CD4-positive, alpha-beta T cell (primary cell): ENCODE measurements around the gene PACSIN3. TPM values are rescaled to one million over a fixed set of nuclear protein-coding genes. Genes with fewer than 3 reads are reported as not detected.

Experiments used
- ATAC-seq: fragments of 200-7000 bp; cut with Tn5 transposase; one replicate; pipeline ENCODE4 v1.10.0; 2022; ENCODE audit warnings: mild to moderate bottlenecking; ENCODE audit not compliant: poor library complexity
- CTCF ChIA-PET: fragments of 350-600 bp; sonication (Branson Sonifier 250); formaldehyde crosslinking; loops from one replicate; lab custom pipeline; 2021; ENCODE audit warnings: antibody characterized with exemption, inconsistent platforms; lab: Charles Lee
- POLR2A ChIA-PET: fragments of 350-600 bp; sonication (Branson Sonifier 250); formaldehyde crosslinking; loops from one replicate; lab custom pipeline; 2021; ENCODE audit warnings: antibody characterized with exemption, inconsistent platforms; lab: Charles Lee
- DNase-seq, 14 experiments: peaks; one replicate each; pipeline ENCODE4 v3.0.0-alpha.2; 2013 to 2020; ENCODE audit warnings: mixed read lengths in 2 of 14
- H3K27ac ChIP-seq, 2 donors: one replicate each; pipeline versions ENCODE4 v1.5.1 to v1.7.0; 2013; ENCODE audit warnings: low read length in 2 of 2, low read depth in 1 of 2, mild to moderate bottlenecking in 1 of 2
- H3K27me3 ChIP-seq, 2 experiments: 1 replicate in 1 of 2; 2 replicates in 1 of 2; pipeline versions ENCODE4 v1.6.1 to v1.7.0; 2013; ENCODE audit warnings: low read length in 2 of 2, control low read depth in 1 of 2, mild to moderate bottlenecking in 1 of 2, moderate library complexity in 1 of 2; ENCODE audit not compliant: insufficient read depth in 2 of 2, control insufficient read depth in 1 of 2
- H3K36me3 ChIP-seq: one replicate; pipeline ENCODE4 v1.6.1; 2013; ENCODE audit warnings: low read length, control low read depth; ENCODE audit not compliant: insufficient read depth
- H3K4me1 ChIP-seq: one replicate; pipeline ENCODE4 v1.6.1; 2013; ENCODE audit warnings: low read length, control low read depth; ENCODE audit not compliant: insufficient read depth
- H3K4me3 ChIP-seq: one replicate; pipeline ENCODE4 v1.5.1; 2013; ENCODE audit warnings: mild to moderate bottlenecking, low read length, moderate library complexity
- H3K9me3 ChIP-seq, 2 experiments: 1 replicate in 1 of 2; 2 replicates in 1 of 2; pipeline versions ENCODE4 v1.6.1 to v1.7.0; 2013; ENCODE audit warnings: low read length in 2 of 2, mild to moderate bottlenecking in 2 of 2, control low read depth in 1 of 2, moderate library complexity in 1 of 2; ENCODE audit not compliant: control insufficient read depth in 1 of 2, insufficient read depth in 1 of 2
- H3K27ac Mint-ChIP-seq: one replicate; pipeline ENCODE4 v1.8.0; 2020; ENCODE audit warnings: mixed read lengths
- H3K27me3 Mint-ChIP-seq: one replicate; pipeline ENCODE4 v1.8.0; 2021; ENCODE audit warnings: mixed read lengths
- H3K36me3 Mint-ChIP-seq: one replicate; pipeline ENCODE4 v1.8.0; 2021; ENCODE audit warnings: low read depth, mixed read lengths
- H3K4me1 Mint-ChIP-seq: one replicate; pipeline ENCODE4 v1.8.0; 2021; ENCODE audit warnings: low read depth, mixed read lengths
- H3K4me3 Mint-ChIP-seq: one replicate; pipeline ENCODE4 v1.8.0; 2020; ENCODE audit warnings: mild to moderate bottlenecking, mixed read lengths
- H3K9me3 Mint-ChIP-seq: one replicate; pipeline ENCODE4 v1.8.0; 2020; ENCODE audit warnings: mixed read lengths
- intact Hi-C, 2 experiments: fragments of 100-400 bp; cut with DNase I in 1 of 2; cut with micrococcal nuclease in 1 of 2; formaldehyde crosslinking; loops; one replicate each; pipeline versions ENCODE4 v1.15.1 to v1.9.0; 2023 to 2025; cut with DNase I, micrococcal nuclease
- total RNA-seq, 174 experiments: library from RNA in 2 of 174; stranded (reverse) in 2 of 174; gene quantifications; one replicate each; pipeline ENCODE4 v1.2.3 and lab custom pipeline; 2021 to 2026
- TF ChIP-seq, protein P1 (sequence below): fragments of 200-600 bp; IDR thresholded peaks from one replicate; pipeline ENCODE4 v1.8.0; 2022; ENCODE audit warnings: antibody characterized with exemption, mild to moderate bottlenecking

The PACSIN3 gene
- total RNA-seq, 2 experiments from 2014 or later = 0.27 TPM; not detected in 1

DNA sequence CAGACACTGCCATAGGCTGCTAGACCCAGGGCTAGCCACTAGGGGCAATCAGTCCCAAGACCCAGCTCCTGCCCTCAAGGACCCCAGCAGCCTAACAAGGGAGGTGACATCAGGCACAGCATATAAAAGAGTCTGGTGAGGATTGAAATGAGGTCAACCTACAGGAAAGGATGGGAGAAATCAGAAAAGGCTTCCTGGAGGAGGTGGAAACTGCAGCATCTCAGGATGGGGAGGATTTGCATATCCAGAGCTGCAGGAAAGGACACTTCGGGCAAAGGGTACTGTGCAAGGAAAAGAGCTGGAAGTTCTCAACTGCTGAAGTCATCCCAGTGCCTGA, 6.6 kb downstream of the PACSIN3 start:
- Histone ChIP-seq H3K4me1 (peaks cover 40% of the 10 kb centered on the region), H3K9me3 (peaks cover 0 to under 1% of the 10 kb centered on the region in 2 experiments), H3K36me3 (peaks cover 8% of the 10 kb centered on the region), H3K27me3 (peaks cover 15 to 17% of the 10 kb centered on the region in 2 experiments), H3K4me3 (no peak overlapping the region), H3K27ac (no peak overlapping the region)
- peaks cover 23% of the 10 kb centered on the region for H3K27me3 Mint-ChIP-seq
- TF ChIP-seq, protein P1, sequence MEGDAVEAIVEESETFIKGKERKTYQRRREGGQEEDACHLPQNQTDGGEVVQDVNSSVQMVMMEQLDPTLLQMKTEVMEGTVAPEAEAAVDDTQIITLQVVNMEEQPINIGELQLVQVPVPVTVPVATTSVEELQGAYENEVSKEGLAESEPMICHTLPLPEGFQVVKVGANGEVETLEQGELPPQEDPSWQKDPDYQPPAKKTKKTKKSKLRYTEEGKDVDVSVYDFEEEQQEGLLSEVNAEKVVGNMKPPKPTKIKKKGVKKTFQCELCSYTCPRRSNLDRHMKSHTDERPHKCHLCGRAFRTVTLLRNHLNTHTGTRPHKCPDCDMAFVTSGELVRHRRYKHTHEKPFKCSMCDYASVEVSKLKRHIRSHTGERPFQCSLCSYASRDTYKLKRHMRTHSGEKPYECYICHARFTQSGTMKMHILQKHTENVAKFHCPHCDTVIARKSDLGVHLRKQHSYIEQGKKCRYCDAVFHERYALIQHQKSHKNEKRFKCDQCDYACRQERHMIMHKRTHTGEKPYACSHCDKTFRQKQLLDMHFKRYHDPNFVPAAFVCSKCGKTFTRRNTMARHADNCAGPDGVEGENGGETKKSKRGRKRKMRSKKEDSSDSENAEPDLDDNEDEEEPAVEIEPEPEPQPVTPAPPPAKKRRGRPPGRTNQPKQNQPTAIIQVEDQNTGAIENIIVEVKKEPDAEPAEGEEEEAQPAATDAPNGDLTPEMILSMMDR = peak; percentile 34
- peak in 8 of 14 experiments; percentile 21 to 71 (median 36) for DNase-seq
- intact Hi-C loops = loop anchor here in 1 of 2 experiments (5.0 to 10.0 kb wide), 8 partner anchors 68 to 668 kb away; partner anchors contain the start of genes ACP2, ARHGAP1, CELF1 and FNBP4
- peaks cover 16% of the 10 kb centered on the region for H3K36me3 Mint-ChIP-seq
- H3K4me3 Mint-ChIP-seq = peak overlapping the region; percentile 14
- no peak for ATAC-seq
- peaks cover 33% of the 10 kb centered on the region for H3K4me1 Mint-ChIP-seq
- H3K27ac Mint-ChIP-seq = peak overlapping the region; percentile 37
- ChIA-PET CTCF (interaction anchor here (0.8 to 3.1 kb wide), 5 partner anchors 10 to 374 kb away, joined by 3 to 13 read pairs (median 5); no protein-coding TSS in a partner anchor), POLR2A (interaction anchor here (3.8 kb wide), 1 partner anchor 35 kb away, joined by 47 read pairs; the partner anchor contains the start of gene DDB2)
- no peaks in the 10 kb centered on the region for H3K9me3 Mint-ChIP-seq

DNA sequence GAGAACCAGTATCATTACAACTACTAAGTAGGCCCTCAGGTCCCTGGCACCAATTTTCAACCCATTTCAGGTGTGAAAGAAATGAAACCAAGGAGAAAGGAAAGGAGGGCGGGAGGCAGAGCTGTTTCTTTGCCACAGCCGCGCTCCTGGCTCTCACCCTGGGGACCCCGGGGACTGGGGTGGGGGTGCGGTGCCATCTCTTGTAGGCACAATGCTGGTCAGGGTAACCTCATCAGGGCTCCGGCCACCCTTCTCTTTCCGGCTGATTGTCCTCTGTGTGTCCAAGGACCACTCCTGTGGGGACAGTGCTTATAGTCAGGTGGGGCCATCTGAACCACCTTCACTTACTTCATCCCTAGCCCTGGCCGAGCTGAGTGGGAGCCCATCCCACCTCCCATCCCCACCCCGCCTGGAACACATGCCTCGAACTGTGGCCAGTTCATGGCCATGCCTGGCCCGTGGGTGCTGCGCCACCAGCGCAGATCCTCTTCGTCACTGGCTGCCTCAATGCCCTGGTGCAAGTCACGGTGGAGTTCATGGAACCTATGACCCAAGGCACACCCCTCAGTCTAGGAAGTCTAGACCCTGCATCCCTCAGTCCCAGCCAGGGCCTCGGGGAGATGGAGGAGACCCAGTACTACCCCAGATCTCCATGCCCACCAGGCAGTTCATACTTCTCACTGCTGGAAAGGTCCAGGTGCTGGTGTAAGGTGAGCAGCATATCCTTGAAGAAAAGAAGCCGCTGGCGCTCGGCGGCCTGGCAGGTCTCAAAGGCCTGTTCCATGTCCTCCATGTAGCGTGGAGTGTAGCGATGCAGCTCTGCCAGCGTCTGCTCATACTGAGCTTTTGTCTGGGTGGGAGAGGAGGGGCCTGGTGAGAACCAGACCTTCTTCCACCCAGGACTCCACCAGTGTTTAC, 7.2 kb downstream of the PACSIN3 start:
- ChIA-PET POLR2A (interaction anchor here (1.5 to 3.8 kb wide), 4 partner anchors 36 to 274 kb away, joined by 3 to 47 read pairs (median 10); partner anchors contain the start of genes ACP2, DDB2 and MADD), CTCF (interaction anchor here (1.1 to 3.1 kb wide), 4 partner anchors 42 to 374 kb away, joined by 3 to 13 read pairs (median 7); no protein-coding TSS in a partner anchor)
- Histone ChIP-seq H3K36me3 (peaks cover 11% of the 10 kb centered on the region), H3K27me3 (peaks cover 10 to 11% of the 10 kb centered on the region in 2 experiments), H3K27ac (no peak overlapping the region), H3K4me3 (no peak overlapping the region), H3K4me1 (peaks cover 42% of the 10 kb centered on the region), H3K9me3 (no peaks in the 10 kb centered on the region)
- Mint-ChIP-seq H3K9me3 (no peaks in the 10 kb centered on the region), H3K36me3 (peaks cover 18% of the 10 kb centered on the region), H3K27me3 (peaks cover 17% of the 10 kb centered on the region), H3K4me3 (peak overlapping the region; percentile 15), H3K27ac (peak overlapping the region; percentile 37), H3K4me1 (peaks cover 34% of the 10 kb centered on the region)
- ATAC-seq = no peak
- DNase-seq = peak in 1 of 14 experiments; percentile 26
- TF ChIP-seq, protein P1 = no peak
- intact Hi-C loops = loop anchor here in 1 of 2 experiments (5.0 to 10.0 kb wide), 8 partner anchors 68 to 668 kb away; partner anchors contain the start of genes ACP2, ARHGAP1, CELF1 and FNBP4

DNA sequence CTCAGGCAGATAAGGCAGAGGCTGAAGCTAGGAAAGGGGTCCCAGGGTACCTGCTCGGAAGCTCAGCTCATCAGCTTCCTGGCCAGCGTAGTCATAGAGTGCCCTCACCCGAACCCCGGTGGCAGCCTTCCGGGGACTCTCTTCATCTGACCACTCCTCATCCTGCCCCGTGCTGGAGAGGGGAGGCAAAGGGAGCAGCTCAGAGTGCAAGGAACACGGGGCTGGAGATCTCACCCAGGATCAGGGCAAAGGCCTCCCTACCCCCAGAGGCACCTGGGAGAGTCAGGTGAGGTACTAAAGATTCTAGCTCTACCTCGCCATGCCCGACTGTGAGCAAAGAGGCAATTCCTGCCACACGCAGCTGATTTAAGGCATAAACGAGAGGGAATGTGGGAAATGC, 7.9 kb downstream of the PACSIN3 start:
- intact Hi-C loops = loop anchor here in 1 of 2 experiments (5.0 to 10.0 kb wide), 8 partner anchors 69 to 669 kb away; partner anchors contain the start of genes ACP2, ARHGAP1, CELF1 and FNBP4
- CTCF ChIA-PET = interaction anchor here (0.8 to 3.1 kb wide), 4 partner anchors 55 to 536 kb away, joined by 4 to 13 read pairs (median 8); no protein-coding TSS in a partner anchor
- Histone ChIP-seq H3K27me3 (peaks cover 3 to 9% of the 10 kb centered on the region in 2 experiments), H3K4me1 (peaks cover 47% of the 10 kb centered on the region), H3K27ac (peak overlapping the region in 1 of 2 donors; percentile 92), H3K4me3 (no peak overlapping the region), H3K36me3 (peaks cover 17% of the 10 kb centered on the region), H3K9me3 (no peaks in the 10 kb centered on the region)
- Mint-ChIP-seq H3K4me1 (peaks cover 41% of the 10 kb centered on the region), H3K27ac (peak overlapping the region; percentile 97), H3K4me3 (no peak overlapping the region), H3K27me3 (peaks cover 10% of the 10 kb centered on the region), H3K9me3 (no peaks in the 10 kb centered on the region), H3K36me3 (peaks cover 25% of the 10 kb centered on the region)
- ATAC-seq (no peak), DNase-seq (peak in 1 of 14 experiments; percentile 36)
- TF ChIP-seq, protein P1 = no peak
- POLR2A ChIA-PET = interaction anchor here (0.8 to 3.8 kb wide), 9 partner anchors 9 to 275 kb away, joined by 3 to 47 read pairs (median 6); partner anchors contain the start of genes ACP2, DDB2, MADD and PACSIN3
